CD4-positive, alpha-beta T cell (primary cell): ENCODE results near the gene MFAP1. TPM values are rescaled to one million over a fixed set of nuclear protein-coding genes. Genes with fewer than 3 reads are reported as not detected.
A peak's percentile ranks its signal among the peaks of the same experiment; 100 is the strongest.
"Not testable (repeated sequence)": the region's sequence is repeated elsewhere in the genome, so short reads cannot be mapped to it uniquely, and the experiment has no call there.

Experiments
- ATAC-seq: fragments of 200-7000 bp; cut with Tn5 transposase; one replicate; pipeline ENCODE4 v1.10.0; 2022; ENCODE audit warnings: mild to moderate bottlenecking; ENCODE audit not compliant: poor library complexity
- CTCF ChIA-PET: fragments of 350-600 bp; sonication (Branson Sonifier 250); formaldehyde crosslinking; loops from one replicate; lab custom pipeline; 2021; ENCODE audit warnings: antibody characterized with exemption, inconsistent platforms; lab: Charles Lee
- POLR2A ChIA-PET: fragments of 350-600 bp; sonication (Branson Sonifier 250); formaldehyde crosslinking; loops from one replicate; lab custom pipeline; 2021; ENCODE audit warnings: antibody characterized with exemption, inconsistent platforms; lab: Charles Lee
- DNase-seq, 14 experiments: peaks; one replicate each; pipeline ENCODE4 v3.0.0-alpha.2; 2013 to 2020; ENCODE audit warnings: mixed read lengths in 2 of 14
- H3K27ac ChIP-seq, 2 donors: one replicate each; pipeline versions ENCODE4 v1.5.1 to v1.7.0; 2013; ENCODE audit warnings: low read length in 2 of 2, low read depth in 1 of 2, mild to moderate bottlenecking in 1 of 2
- H3K27me3 ChIP-seq, 2 experiments: 1 replicate in 1 of 2; 2 replicates in 1 of 2; pipeline versions ENCODE4 v1.6.1 to v1.7.0; 2013; ENCODE audit warnings: low read length in 2 of 2, control low read depth in 1 of 2, mild to moderate bottlenecking in 1 of 2, moderate library complexity in 1 of 2; ENCODE audit not compliant: insufficient read depth in 2 of 2, control insufficient read depth in 1 of 2
- H3K36me3 ChIP-seq: one replicate; pipeline ENCODE4 v1.6.1; 2013; ENCODE audit warnings: low read length, control low read depth; ENCODE audit not compliant: insufficient read depth
- H3K4me1 ChIP-seq: one replicate; pipeline ENCODE4 v1.6.1; 2013; ENCODE audit warnings: low read length, control low read depth; ENCODE audit not compliant: insufficient read depth
- H3K4me3 ChIP-seq: one replicate; pipeline ENCODE4 v1.5.1; 2013; ENCODE audit warnings: mild to moderate bottlenecking, low read length, moderate library complexity
- H3K9me3 ChIP-seq, 2 experiments: 1 replicate in 1 of 2; 2 replicates in 1 of 2; pipeline versions ENCODE4 v1.6.1 to v1.7.0; 2013; ENCODE audit warnings: low read length in 2 of 2, mild to moderate bottlenecking in 2 of 2, control low read depth in 1 of 2, moderate library complexity in 1 of 2; ENCODE audit not compliant: control insufficient read depth in 1 of 2, insufficient read depth in 1 of 2
- H3K27ac Mint-ChIP-seq: one replicate; pipeline ENCODE4 v1.8.0; 2020; ENCODE audit warnings: mixed read lengths
- H3K27me3 Mint-ChIP-seq: one replicate; pipeline ENCODE4 v1.8.0; 2021; ENCODE audit warnings: mixed read lengths
- H3K36me3 Mint-ChIP-seq: one replicate; pipeline ENCODE4 v1.8.0; 2021; ENCODE audit warnings: low read depth, mixed read lengths
- H3K4me1 Mint-ChIP-seq: one replicate; pipeline ENCODE4 v1.8.0; 2021; ENCODE audit warnings: low read depth, mixed read lengths
- H3K4me3 Mint-ChIP-seq: one replicate; pipeline ENCODE4 v1.8.0; 2020; ENCODE audit warnings: mild to moderate bottlenecking, mixed read lengths
- H3K9me3 Mint-ChIP-seq: one replicate; pipeline ENCODE4 v1.8.0; 2020; ENCODE audit warnings: mixed read lengths
- intact Hi-C, 2 experiments: fragments of 100-400 bp; cut with DNase I in 1 of 2; cut with micrococcal nuclease in 1 of 2; formaldehyde crosslinking; loops; one replicate each; pipeline versions ENCODE4 v1.15.1 to v1.9.0; 2023 to 2025; cut with DNase I, micrococcal nuclease
- total RNA-seq, 174 experiments: library from RNA in 2 of 174; stranded (reverse) in 2 of 174; gene quantifications; one replicate each; pipeline ENCODE4 v1.2.3 and lab custom pipeline; 2021 to 2026
- TF ChIP-seq, protein P1 (sequence below): fragments of 200-600 bp; IDR thresholded peaks from one replicate; pipeline ENCODE4 v1.8.0; 2022; ENCODE audit warnings: antibody characterized with exemption, mild to moderate bottlenecking

Gene MFAP1
- total RNA-seq, 2 experiments from 2014 or later, result 9.4 to 10.6 TPM

DNA sequence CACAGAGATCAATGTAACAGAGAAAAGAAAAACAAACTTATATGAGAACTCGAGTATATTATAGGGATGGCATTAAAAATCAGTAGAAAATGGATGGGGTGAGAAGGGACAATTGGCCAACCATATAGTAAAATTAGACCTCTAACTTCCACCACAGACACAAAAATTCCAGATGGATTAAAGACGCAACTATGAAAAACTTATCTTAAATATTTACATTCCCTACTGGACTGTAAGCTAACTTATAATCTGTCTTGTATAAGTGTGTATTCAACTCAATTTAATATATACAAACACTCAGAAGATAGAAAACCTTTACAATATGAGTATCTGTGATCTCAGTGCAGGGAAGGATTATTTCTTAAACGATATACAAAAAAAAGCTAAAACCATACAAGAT is 3.0 kb downstream of the MFAP1 start:
- H3K9me3 Mint-ChIP-seq, result no peaks in the 10 kb centered on the region
- Histone ChIP-seq H3K4me1 (peaks cover 59% of the 10 kb centered on the region), H3K9me3 (no peaks in the 10 kb centered on the region), H3K4me3 (no peak overlapping the region), H3K27me3 (no peaks in the 10 kb centered on the region), H3K36me3 (peaks cover 22% of the 10 kb centered on the region), H3K27ac (no peak overlapping the region)
- H3K27me3 Mint-ChIP-seq, result no peaks in the 10 kb centered on the region
- peaks cover 35% of the 10 kb centered on the region for H3K4me1 Mint-ChIP-seq
- POLR2A ChIA-PET, result interaction anchor here (1.4 to 4.2 kb wide), 2 partner anchors 21 to 27 kb away, joined by 3 to 74 read pairs; partner anchors contain the start of genes HYPK and SERINC4
- TF ChIP-seq, protein P1, sequence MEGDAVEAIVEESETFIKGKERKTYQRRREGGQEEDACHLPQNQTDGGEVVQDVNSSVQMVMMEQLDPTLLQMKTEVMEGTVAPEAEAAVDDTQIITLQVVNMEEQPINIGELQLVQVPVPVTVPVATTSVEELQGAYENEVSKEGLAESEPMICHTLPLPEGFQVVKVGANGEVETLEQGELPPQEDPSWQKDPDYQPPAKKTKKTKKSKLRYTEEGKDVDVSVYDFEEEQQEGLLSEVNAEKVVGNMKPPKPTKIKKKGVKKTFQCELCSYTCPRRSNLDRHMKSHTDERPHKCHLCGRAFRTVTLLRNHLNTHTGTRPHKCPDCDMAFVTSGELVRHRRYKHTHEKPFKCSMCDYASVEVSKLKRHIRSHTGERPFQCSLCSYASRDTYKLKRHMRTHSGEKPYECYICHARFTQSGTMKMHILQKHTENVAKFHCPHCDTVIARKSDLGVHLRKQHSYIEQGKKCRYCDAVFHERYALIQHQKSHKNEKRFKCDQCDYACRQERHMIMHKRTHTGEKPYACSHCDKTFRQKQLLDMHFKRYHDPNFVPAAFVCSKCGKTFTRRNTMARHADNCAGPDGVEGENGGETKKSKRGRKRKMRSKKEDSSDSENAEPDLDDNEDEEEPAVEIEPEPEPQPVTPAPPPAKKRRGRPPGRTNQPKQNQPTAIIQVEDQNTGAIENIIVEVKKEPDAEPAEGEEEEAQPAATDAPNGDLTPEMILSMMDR, result no peak
- DNase-seq, result no peak
- ATAC-seq, result no peak
- intact Hi-C loops, result loop anchor here in 1 of 2 experiments (10.0 kb wide), 2 partner anchors 603 to 897 kb away; partner anchors contain the start of genes CTDSPL2 and TTBK2
- peak overlapping the region; percentile 69 for H3K27ac Mint-ChIP-seq
- peaks cover 38% of the 10 kb centered on the region for H3K36me3 Mint-ChIP-seq
- CTCF ChIA-PET, result interaction anchor here (1.5 kb wide), 1 partner anchor 45 kb away, joined by 3 read pairs; the partner anchor contains the start of gene ELL3
- peak overlapping the region; percentile 84 for H3K4me3 Mint-ChIP-seq

DNA sequence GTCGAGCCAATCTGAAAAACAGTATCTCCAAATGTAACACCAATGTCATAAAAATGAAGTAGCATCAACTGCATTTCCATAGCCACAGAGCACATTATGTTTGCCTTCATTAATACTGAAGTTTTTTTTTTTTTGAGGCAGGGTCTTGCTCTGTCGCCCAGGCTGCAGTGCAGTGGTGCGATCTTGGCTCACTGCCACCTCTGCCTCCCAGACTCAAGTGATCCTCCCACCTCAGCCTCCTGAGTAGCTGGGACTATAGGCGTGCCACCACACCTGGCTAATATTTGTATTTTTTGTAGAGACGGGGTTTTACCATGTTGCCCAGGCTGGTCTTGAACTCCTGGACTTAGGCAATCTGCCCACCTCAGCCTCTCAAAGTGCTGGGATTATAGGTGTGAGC is 9.4 kb downstream of the MFAP1 start:
- CTCF ChIA-PET, result interaction anchor here (1.0 kb wide), 1 partner anchor 38 kb away, joined by 3 read pairs; the partner anchor contains the start of gene ELL3
- H3K9me3 ChIP-seq, H3K27ac Mint-ChIP-seq, H3K9me3 Mint-ChIP-seq, H3K27me3 Mint-ChIP-seq, H3K4me3 Mint-ChIP-seq, H3K27ac ChIP-seq, H3K4me3 ChIP-seq, H3K4me1 Mint-ChIP-seq, intact Hi-C loops, ATAC-seq, H3K27me3 ChIP-seq, DNase-seq: not testable (repeated sequence)
- Histone ChIP-seq H3K36me3 (peaks cover 72% of the 10 kb centered on the region), H3K4me1 (peaks cover 15% of the 10 kb centered on the region)
- POLR2A ChIA-PET, result interaction anchor here (1.4 kb wide), 1 partner anchor 15 kb away, joined by 5 read pairs; the partner anchor contains the start of gene HYPK
- H3K36me3 Mint-ChIP-seq, result peaks cover 67% of the 10 kb centered on the region

DNA sequence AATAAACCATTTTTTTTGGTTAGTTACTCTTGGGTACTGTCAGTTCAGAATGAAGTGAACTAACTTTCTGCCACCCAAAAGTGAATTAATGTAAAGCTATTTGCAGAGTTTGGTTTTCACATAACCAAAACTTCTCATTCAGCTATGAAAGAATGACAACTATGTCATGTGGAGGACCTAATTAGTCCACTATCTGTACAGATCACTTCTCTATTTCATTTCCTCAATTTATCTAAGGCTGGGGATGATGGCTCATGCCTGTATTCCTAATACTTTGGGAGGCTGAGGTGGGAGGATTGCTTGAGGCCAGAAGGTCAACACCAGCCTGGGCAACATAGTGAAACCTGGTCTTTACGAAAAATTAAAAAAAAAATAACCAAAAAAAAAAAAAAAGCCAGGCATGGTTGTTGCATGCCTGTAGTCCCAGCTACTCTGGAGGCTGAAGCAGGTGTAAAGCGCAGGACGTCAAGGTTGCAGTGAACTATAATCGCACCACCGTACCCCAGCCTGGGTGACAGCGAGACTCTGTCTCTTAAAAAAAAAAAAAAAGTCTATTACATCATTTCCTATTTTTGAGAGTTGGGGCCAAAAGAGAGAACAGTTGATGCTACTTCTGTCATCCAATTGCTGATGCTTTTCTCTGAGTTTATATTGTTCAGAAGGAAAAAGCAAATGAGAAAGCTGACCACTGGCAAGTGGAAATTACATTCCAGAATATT is 15.4 kb downstream of the MFAP1 start:
- H3K4me3 Mint-ChIP-seq, result no peak overlapping the region
- TF ChIP-seq, protein P1, result no peak
- CTCF ChIA-PET, result interaction anchor here (0.8 to 1.6 kb wide), 4 partner anchors 9 to 33 kb away, joined by 3 to 5 read pairs (median 4); partner anchors contain the start of genes ELL3, HYPK, SERF2 and SERINC4
- peaks cover 84% of the 10 kb centered on the region for H3K36me3 Mint-ChIP-seq
- H3K4me1 Mint-ChIP-seq, result peaks cover 4% of the 10 kb centered on the region
- no peak overlapping the region for H3K4me3 ChIP-seq
- ATAC-seq, result no peak
- H3K27ac ChIP-seq, result no peak overlapping the region
- no peaks in the 10 kb centered on the region for H3K27me3 Mint-ChIP-seq
- no peaks in the 10 kb centered on the region for H3K9me3 Mint-ChIP-seq
- intact Hi-C loops, result no loop called here
- no peaks in the 10 kb centered on the region for H3K27me3 ChIP-seq
- POLR2A ChIA-PET, result interaction anchor here (1.1 kb wide), 2 partner anchors 9 to 16 kb away, joined by 3 to 4 read pairs; partner anchors contain the start of genes HYPK, MFAP1 and SERINC4
- H3K36me3 ChIP-seq, result peaks cover 84% of the 10 kb centered on the region
- no peak for DNase-seq
- H3K4me1 ChIP-seq, result no peaks in the 10 kb centered on the region
- H3K27ac Mint-ChIP-seq, result no peak overlapping the region
- no peaks in the 10 kb centered on the region for H3K9me3 ChIP-seq
